GM12864 (cell line): ENCODE measurements around the gene ERCC6.
A peak's percentile ranks its signal among the peaks of the same experiment; 100 is the strongest.

Experiments
- DNase-seq: peaks from one replicate; pipeline ENCODE4 v3.0.0-alpha.2; 2011; ENCODE audit warnings: low read depth
- H3K4me3 ChIP-seq: 2 replicates; pipeline ENCODE4 v1.5.1; 2011; ENCODE audit warnings: mild to moderate bottlenecking, low read depth, low read length, control low read depth
- TF ChIP-seq, protein P1 (sequence below): IDR thresholded peaks from 2 replicates; pipeline ENCODE4 v1.5.1; 2011; ENCODE audit warnings: low read depth, mild to moderate bottlenecking, moderate library complexity, low read length, control low read depth, inconsistent platforms; ENCODE audit errors: missing control alignments

The ERCC6 gene

DNA sequence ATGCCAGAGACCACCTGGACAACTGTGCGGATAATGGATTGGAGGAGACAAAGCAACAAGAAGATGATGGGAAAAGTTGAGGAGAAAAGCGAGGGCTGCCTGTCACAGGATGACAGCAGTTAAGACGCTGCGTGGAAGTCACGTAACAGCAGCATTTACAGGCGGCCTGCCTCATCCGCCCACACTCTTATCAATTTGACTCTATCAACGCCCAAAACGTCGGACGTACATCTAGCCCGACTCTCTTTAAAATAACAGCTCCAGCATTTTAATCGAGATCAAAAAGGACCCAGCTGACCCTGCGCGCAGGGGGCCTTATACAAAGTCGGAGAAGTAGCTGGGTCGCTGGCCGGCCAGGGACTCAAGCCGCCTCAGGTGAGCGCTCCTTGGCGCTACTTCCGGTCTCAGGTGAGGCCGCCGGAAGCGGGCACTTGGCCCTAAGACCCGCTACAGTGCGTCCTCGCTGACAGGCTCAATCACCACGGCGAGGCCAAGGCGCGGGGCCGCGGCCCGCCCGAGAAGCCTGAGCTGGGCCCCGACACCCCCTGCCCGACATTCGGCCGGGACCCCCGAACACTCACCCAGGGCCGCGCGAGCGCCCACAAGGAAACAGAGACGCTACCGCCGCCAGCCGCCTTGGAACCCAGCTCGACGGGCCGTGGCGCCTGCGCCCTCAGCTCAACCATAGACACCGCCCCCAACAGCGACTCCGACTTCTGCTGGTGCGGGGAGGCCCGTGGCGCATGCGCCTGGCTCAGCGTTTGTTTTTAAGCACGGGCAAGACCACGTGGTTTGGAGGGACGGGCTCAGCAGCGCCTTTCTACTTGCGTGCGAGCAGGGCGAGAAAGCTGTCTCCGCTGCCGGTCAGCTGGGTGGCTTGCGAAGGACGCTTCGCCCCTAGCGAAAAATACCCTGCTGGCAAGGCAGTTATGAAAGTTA is at the start of gene ERCC6:
Gene ERCC6, minus strand, starts transcription at position 741 of the 939 bp plus-strand sequence.
- H3K4me3 ChIP-seq: peak within 1 kb of the TSS; percentile 71
- TF ChIP-seq, protein P1, sequence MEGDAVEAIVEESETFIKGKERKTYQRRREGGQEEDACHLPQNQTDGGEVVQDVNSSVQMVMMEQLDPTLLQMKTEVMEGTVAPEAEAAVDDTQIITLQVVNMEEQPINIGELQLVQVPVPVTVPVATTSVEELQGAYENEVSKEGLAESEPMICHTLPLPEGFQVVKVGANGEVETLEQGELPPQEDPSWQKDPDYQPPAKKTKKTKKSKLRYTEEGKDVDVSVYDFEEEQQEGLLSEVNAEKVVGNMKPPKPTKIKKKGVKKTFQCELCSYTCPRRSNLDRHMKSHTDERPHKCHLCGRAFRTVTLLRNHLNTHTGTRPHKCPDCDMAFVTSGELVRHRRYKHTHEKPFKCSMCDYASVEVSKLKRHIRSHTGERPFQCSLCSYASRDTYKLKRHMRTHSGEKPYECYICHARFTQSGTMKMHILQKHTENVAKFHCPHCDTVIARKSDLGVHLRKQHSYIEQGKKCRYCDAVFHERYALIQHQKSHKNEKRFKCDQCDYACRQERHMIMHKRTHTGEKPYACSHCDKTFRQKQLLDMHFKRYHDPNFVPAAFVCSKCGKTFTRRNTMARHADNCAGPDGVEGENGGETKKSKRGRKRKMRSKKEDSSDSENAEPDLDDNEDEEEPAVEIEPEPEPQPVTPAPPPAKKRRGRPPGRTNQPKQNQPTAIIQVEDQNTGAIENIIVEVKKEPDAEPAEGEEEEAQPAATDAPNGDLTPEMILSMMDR: no peak
- DNase-seq: peak; percentile 92

DNA sequence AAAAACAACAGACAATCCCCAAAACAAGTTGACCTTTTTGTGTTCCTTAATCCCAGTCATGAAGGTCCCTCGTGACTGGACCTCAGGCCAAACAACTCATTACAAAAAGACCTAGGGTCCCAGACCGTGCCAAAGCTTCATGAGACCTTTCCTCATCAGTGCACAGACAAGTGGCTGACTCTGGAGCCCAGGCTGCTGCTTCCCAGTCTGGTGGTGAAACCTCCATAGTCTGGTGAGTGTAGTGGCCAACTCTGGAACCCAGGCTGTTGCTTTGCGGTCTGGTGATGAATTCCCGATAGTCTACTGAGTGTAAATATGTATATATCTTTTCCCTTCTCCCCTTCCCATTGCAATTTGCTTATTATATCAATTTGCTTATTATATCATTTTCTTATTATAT is 49.1 kb upstream of the ERCC6 start:
- DNase-seq: no peak

DNA sequence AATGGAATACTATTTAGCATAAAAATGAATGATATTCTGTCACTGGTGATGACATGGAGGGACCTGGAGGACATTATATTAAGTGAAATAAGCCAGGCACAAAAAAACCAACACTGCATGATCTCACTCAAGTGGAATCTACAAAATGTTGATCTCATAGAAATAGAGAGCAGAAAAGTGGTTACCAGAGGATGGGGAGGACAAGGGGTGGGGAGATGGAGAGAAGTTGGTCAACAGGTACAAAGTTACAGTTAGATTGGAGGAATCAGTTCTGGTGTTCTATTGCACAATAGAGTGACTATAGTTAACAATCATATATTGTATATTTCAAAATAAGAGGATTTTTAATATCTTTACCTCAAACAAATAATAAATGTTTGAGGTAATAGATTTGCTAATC is 46.5 kb upstream of the ERCC6 start:
- H3K4me3 ChIP-seq: no peak overlapping the region
- TF ChIP-seq, protein P1: no peak
- DNase-seq: no peak

More for the DNA sequence above, 49.1 kb upstream of the ERCC6 start:
- H3K4me3 ChIP-seq: no peak overlapping the region
- TF ChIP-seq, protein P1: no peak

DNA sequence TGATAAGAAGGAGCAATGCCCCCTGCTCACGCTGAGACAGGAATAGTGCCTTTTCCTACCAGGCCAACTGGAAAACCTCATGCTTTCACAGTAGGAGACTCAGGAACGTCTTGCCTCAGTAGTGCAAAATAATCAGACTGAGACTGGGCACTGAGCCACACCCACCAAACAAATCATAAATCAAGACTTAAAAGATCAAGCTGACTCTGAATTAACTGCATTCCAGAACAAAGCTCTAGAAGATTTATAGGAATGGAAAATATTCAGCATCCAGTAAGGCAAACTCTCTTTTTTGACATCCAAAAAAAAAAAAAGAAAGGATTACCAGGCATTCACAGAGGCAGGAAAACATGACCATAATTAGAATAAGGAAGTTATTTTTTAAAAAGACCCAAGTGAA is 40.7 kb upstream of the ERCC6 start:
- TF ChIP-seq, protein P1: no peak
- DNase-seq: no peak
- H3K4me3 ChIP-seq: no peak overlapping the region

DNA sequence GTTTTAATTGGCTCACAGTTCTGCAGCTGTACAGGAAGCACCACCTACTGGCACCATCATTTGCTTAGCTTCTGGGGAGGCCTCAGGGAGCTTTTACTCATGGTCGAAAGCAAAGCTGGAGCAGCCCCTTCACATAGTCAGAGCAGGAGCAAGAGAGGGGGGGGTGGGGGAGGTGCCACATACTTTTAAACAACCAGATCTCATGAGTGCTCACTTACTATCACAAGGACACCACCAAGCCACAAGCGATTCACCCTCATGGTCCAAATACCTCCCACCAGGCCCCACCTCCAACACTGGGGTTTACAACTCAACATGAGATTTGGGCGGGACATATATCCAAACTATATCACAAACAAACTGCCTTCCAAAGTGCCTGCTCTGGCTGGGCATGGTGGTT is 39.5 kb upstream of the ERCC6 start:
- DNase-seq: no peak
- H3K4me3 ChIP-seq: no peak overlapping the region
- TF ChIP-seq, protein P1: no peak

DNA sequence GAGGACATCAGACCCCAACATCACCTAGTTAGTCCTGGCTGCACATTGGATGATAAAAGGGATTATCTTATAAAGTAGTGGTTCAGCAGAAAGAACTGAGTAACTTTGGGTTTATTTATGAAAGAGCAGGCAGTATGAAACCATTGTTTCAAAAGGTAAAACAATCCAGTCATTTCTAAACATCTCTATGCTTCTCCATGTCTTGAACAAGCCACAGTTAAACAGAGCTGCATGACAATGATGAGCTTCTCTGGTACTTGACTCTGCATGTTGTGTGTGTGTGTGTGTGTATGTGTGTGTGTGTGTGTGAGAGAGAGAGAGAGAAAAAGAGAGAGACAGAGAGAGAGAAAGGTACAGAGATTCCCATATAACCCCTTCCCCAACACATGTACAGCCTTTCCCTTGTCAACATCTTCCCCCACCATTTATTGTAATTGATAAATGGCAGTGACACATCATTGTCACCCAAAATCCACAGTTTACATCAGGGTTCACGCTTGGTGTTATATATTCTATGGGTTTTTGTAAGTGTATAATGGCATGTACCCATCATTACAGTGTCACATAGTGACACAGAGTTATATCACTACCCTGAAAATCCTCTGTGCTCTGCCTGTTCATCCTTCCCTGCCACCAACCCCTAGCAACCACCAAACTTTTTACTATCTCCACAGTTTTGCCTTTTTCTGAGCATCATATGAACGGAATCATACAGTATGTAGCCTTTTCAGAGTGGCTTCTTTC is 38.4 kb upstream of the ERCC6 start:
- no peak for DNase-seq
- TF ChIP-seq, protein P1: no peak
- H3K4me3 ChIP-seq: no peak overlapping the region
